Measurements from ENCODE around the gene ZFP42. TPM values are rescaled to one million over a fixed set of nuclear protein-coding genes. Genes with fewer than 3 reads are reported as not detected.

ZFP42 gene
- total and polyA plus RNA-seq, 2 of the 8 experiments (the other 6 are each of a cell fraction or from before 2014, with no cell fraction given): 69.4 to 188 TPM

DNA sequence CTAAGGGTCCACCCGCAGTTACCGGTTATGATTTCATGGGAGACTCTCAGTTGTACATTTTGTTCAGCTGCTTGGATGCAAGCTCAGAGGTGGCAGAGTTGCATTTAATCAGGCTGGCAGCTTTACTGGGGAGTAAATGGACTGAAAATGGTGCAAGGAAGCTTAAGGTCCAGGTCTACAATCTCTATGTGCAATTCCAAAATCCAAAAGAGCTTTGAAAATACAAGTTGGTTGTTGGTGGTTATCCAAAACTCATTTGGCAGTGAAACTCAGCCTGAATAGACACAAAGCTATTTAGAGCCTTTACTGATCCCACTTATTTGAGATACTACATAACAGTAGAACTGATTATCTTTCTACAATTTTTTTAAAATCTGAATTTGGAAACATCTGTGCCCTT lies 11.8 kb upstream of the ZFP42 start (continued):
- TF ChIP-seq GTF2F1 (IDR thresholded peaks at IDR 0.05; ENCODE audit: borderline replicate concordance, low read depth, low read length) (no peak), BRCA1 (IDR thresholded peaks at IDR 0.05; ENCODE audit: low read depth, low read length) (no peak), TAF1 (IDR thresholded peaks at IDR 0.05; ENCODE audit: low read depth, low read length) (no peak)
